Spleen (tissue), 13 donors: ENCODE results near the gene LNX2. TPM values are rescaled to one million over a fixed set of nuclear protein-coding genes. Genes with fewer than 3 reads are reported as not detected.

ENCODE experiments used
- DNase-seq: peaks from one replicate; pipeline ENCODE4 v3.0.0-alpha.2; 2020
- H3K27ac ChIP-seq, 8 donors: fragments of 200-600 bp; sonication (generic) in 7 of 8; 1 replicate in 4 of 8; 2 replicates in 4 of 8; pipeline versions ENCODE4 v1.5.0 to v1.8.0; 2016 to 2021; ENCODE audit warnings: inconsistent platforms in 4 of 8, mild to moderate bottlenecking in 4 of 8, moderate library complexity in 1 of 8
- H3K27me3 ChIP-seq, 7 donors: fragments of 200-600 bp; sonication (generic) in 6 of 7; replicated peaks in 1 of 7; 1 replicate in 4 of 7; 2 replicates in 3 of 7; pipeline versions ENCODE4 v1.5.0 to v1.8.0; 2016 to 2021; ENCODE audit warnings: inconsistent platforms in 3 of 7, mild to moderate bottlenecking in 1 of 7
- H3K36me3 ChIP-seq, 6 donors: fragments of 200-600 bp; sonication (generic) in 5 of 6; 1 replicate in 4 of 6; 2 replicates in 2 of 6; pipeline versions ENCODE4 v1.5.0 to v1.8.0; 2016 to 2021; ENCODE audit warnings: inconsistent platforms in 2 of 6
- H3K4me1 ChIP-seq, 6 donors: fragments of 200-600 bp; sonication (generic) in 5 of 6; 1 replicate in 3 of 6; 2 replicates in 3 of 6; pipeline versions ENCODE4 v1.5.0 to v1.8.0; 2016 to 2021; ENCODE audit warnings: inconsistent platforms in 3 of 6
- H3K4me3 ChIP-seq, 8 donors: fragments of 200-600 bp; sonication (generic) in 7 of 8; 1 replicate in 4 of 8; 2 replicates in 4 of 8; pipeline versions ENCODE4 v1.5.0 to v1.8.0; 2016 to 2021; ENCODE audit warnings: inconsistent platforms in 4 of 8, mild to moderate bottlenecking in 4 of 8, moderate library complexity in 2 of 8
- H3K9me3 ChIP-seq, 8 donors: fragments of 200-600 bp; sonication (generic) in 7 of 8; 1 replicate in 4 of 8; 2 replicates in 4 of 8; pipeline versions ENCODE4 v1.5.0 to v1.8.0; 2016 to 2021; ENCODE audit warnings: inconsistent platforms in 4 of 8
- POLR2A ChIP-seq, 3 donors: fragments of 450-650 bp; IDR thresholded peaks; one replicate each; pipeline ENCODE4 v1.5.1; 2017; ENCODE audit warnings: antibody characterized with exemption in 3 of 3, mild to moderate bottlenecking in 1 of 3
- POLR2AphosphoS5 ChIP-seq, 3 donors: sonication (generic); formaldehyde crosslinking; IDR thresholded peaks; one replicate each; pipeline ENCODE4 v1.5.1; 2017; ENCODE audit warnings: antibody characterized with exemption in 3 of 3
- WGBS, 5 donors: extraction: QIAGEN DNeasy Blood & Tissue Kit in 3 of 5; methylation state at CpG; one replicate each; pipeline versions ENCODE4 v1.1.5 to v1.1.7; 2013 to 2018; 5-methylcytosine and 5-hydroxymethylcytosine counted together
- intact Hi-C: fragments of 100-400 bp; cut with DNase I; formaldehyde crosslinking; loops from one replicate; pipeline ENCODE4 v1.15.0; 2023; ENCODE audit warnings: low total_unique reads
- long read RNA-seq, 2 donors: transcript quantifications; one replicate each; lab custom pipeline, GENCODE V29; 2026
- polyA plus RNA-seq, 3 donors: library from polyadenylated mRNA; stranded (reverse); fragments of 200-250 nt; gene quantifications; one replicate each; pipeline ENCODE4 v1.2.1, GENCODE V29; 2013
- total RNA-seq, 7 donors: library from RNA; depleted of rRNA in 3 of 7; stranded (reverse); fragments of >200 nt in 3 of 7; fragmentation: NEBNext Ultra II Directional in 4 of 7; extraction: Animal tissue kit (Norgen Biotek cat#: 25700) in 4 of 7; gene quantifications; one replicate each; pipeline versions ENCODE4 v1.1.0 to v1.2.1, GENCODE V29; 2016 to 2021
- TF ChIP-seq, protein P1 (sequence below), 11 experiments: fragments of 200-600 bp in 7 of 11; fragments of 450-650 bp in 4 of 11; sonication (generic) in 4 of 11; IDR thresholded peaks in 8 of 11; conservative IDR thresholded peaks in 3 of 11; 1 replicate in 7 of 11; 2 replicates in 4 of 11; pipeline versions ENCODE4 v1.4.0 to v1.8.0; 2016 to 2021; ENCODE audit warnings: antibody characterized with exemption in 11 of 11, inconsistent platforms in 4 of 11, mild to moderate bottlenecking in 1 of 11
- donor health status: healthy with polysubstance abuse.
- donor health status: DM: no; HTN: no; CAD: no; lungs with moderate emphysema.
- donor health status: DM: no; HTN: no; CAD: no.
- donor health status: Bipolar disorder and iron deficiency.
- donor health status: healthy.
- donor health status: DM: no; HTN: no; CAD: no.
- donor health status: DM: yes; HTN: yes; CAD: no.

The LNX2 gene
- total RNA-seq (1 to 10 TPM; 6.5 to 8.8 (median 6.8) TPM), polyA plus RNA-seq (1 to 10 TPM; 1.8 to 3.0 (median 2.7) TPM)
- long read RNA-seq, donor 1, full-length matches to known transcripts: 2 of 155 reads
- long read RNA-seq, donor 1, partial matches to known transcripts: 136 of 155 reads
- long read RNA-seq, donor 1, other reads (novel, unspliced or antisense): 17 of 155 reads
- long read RNA-seq, donor 2, full-length matches to known transcripts: 3 of 134 reads
- long read RNA-seq, donor 2, partial matches to known transcripts: 131 of 134 reads
- long read RNA-seq, donor 2, other reads (novel, unspliced or antisense): 0 of 134 reads

DNA sequence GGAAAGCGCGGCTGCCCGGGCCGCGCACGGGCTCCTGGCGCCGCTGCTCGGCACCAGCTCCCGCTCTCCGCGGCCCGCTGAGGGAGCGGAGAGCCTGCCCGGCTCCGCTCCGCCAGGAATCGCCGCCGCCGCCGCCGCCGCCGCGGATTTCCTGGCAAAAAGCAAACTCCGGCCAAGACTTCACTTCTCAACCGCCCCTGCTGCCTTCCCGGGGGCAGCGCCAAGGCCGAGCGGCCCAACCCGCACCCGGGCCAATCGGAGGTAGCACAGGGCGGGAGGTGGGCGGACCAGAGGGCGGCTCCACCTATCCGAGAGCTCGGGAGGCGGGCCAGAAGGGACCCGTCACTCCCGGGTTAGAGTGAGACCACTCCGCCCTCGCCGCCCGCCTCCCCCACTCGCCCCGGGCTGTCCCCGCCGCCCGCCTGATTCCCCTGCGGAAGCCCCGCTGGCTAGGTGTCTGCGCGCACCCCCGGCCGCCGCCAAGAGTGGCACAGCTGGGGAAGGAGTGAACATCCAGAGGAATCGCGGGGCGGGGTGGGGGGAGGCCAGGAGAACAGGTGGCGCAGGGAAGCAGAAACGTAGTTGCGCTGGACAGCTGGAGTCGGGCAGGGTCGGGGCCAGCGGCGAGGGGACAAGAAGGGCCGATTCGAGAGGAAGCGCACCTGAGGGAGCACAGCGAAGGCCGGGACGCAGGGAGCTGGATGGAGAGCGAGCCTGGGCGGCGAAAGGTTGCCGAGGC lies at the start of gene LNX2:
Gene LNX2, minus strand, starts transcription at position 153 of the 739 bp plus-strand sequence. CDS start 38,826 bp downstream, outside the sequence.
- Histone ChIP-seq H3K36me3 (peaks cover 0 to 17% (median 4%) of the 10 kb centered on the region in 6 donors), H3K27me3 (no peaks in the 10 kb centered on the region), H3K4me1 (peaks cover 18 to 70% (median 49%) of the 10 kb centered on the region in 6 donors), H3K27ac (peak within 1 kb of the TSS; percentile 91 to 98 (median 96)), H3K4me3 (peak within 1 kb of the TSS; percentile 81 to 98 (median 91)), H3K9me3 (no peaks in the 10 kb centered on the region)
- peak; percentile 99 for DNase-seq
- TF ChIP-seq POLR2AphosphoS5 (IDR thresholded peaks at IDR 0.05) (peak; percentile 85 to 93 (median 90)), POLR2A (IDR thresholded peaks at IDR 0.05) (no peak)
- TF ChIP-seq, protein P1, sequence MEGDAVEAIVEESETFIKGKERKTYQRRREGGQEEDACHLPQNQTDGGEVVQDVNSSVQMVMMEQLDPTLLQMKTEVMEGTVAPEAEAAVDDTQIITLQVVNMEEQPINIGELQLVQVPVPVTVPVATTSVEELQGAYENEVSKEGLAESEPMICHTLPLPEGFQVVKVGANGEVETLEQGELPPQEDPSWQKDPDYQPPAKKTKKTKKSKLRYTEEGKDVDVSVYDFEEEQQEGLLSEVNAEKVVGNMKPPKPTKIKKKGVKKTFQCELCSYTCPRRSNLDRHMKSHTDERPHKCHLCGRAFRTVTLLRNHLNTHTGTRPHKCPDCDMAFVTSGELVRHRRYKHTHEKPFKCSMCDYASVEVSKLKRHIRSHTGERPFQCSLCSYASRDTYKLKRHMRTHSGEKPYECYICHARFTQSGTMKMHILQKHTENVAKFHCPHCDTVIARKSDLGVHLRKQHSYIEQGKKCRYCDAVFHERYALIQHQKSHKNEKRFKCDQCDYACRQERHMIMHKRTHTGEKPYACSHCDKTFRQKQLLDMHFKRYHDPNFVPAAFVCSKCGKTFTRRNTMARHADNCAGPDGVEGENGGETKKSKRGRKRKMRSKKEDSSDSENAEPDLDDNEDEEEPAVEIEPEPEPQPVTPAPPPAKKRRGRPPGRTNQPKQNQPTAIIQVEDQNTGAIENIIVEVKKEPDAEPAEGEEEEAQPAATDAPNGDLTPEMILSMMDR (IDR thresholded peaks at IDR 0.05 in 8 of 11, conservative IDR thresholded peaks at IDR 0.05 in 3 of 11): peak in 2 of 11 experiments; percentile 14 to 42
- 0% methylated on average over 26 to 79 of the region's 79 CpGs for WGBS, 5 donors
- intact Hi-C loops: loop anchor here (10.0 kb wide), 1 partner anchor 166 kb away; the partner anchor contains the start of gene MTIF3

GRCh38 chr13:27667946-27668345 lies 47.6 kb upstream of the LNX2 start:
- Histone ChIP-seq H3K4me3 (no peak overlapping the region), H3K27ac (no peak overlapping the region), H3K27me3 (no peaks in the 10 kb centered on the region), H3K36me3 (peaks cover 0 to 36% (median 6%) of the 10 kb centered on the region in 6 donors), H3K4me1 (no peaks in the 10 kb centered on the region), H3K9me3 (peaks cover 0 to 7% (median 0%) of the 10 kb centered on the region in 8 donors)
- WGBS, 5 donors: 30 to 66% (median 47%) methylated on average over 2 of the region's 2 CpGs
- TF ChIP-seq POLR2AphosphoS5 (IDR thresholded peaks at IDR 0.05): no peak
- TF ChIP-seq POLR2A (IDR thresholded peaks at IDR 0.05): no peak
- TF ChIP-seq, protein P1 (IDR thresholded peaks at IDR 0.05 in 8 of 11, conservative IDR thresholded peaks at IDR 0.05 in 3 of 11): no peak
- DNase-seq: no peak
- intact Hi-C loops: no loop called here

DNA sequence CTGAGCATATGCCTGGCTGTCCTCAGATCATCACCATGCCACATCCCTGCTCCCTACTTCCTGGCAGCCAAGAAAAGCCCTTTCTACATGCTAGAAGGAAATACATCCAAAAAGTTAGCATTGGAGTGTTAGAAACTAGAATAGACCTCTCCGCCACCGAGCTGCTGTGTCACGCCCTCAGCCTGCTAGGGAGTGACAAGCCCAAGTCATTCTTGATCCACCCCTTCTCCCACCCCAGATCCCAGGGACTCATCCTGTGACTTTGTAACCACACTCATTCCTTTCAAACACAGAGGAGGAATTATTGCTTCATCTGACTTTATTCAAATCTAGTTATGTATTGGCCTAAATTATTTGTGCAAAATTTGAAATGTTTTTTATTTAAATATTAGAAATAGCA lies 46.6 kb upstream of the LNX2 start:
- intact Hi-C loops: no loop called here

GRCh38 chr13:27665761-27666160 lies 45.4 kb upstream of the LNX2 start:
- Histone ChIP-seq H3K9me3 (no peaks in the 10 kb centered on the region), H3K36me3 (peaks cover 0 to 37% (median 6%) of the 10 kb centered on the region in 6 donors), H3K4me3 (no peak overlapping the region), H3K27me3 (no peaks in the 10 kb centered on the region), H3K27ac (no peak overlapping the region), H3K4me1 (no peaks in the 10 kb centered on the region)
- intact Hi-C loops: no loop called here
- no peak for DNase-seq
- no peak for TF ChIP-seq POLR2AphosphoS5 (IDR thresholded peaks at IDR 0.05)
- TF ChIP-seq POLR2A (IDR thresholded peaks at IDR 0.05): no peak
- TF ChIP-seq, protein P1 (IDR thresholded peaks at IDR 0.05 in 8 of 11, conservative IDR thresholded peaks at IDR 0.05 in 3 of 11): no peak
- WGBS, 5 donors: 91 to 97% (median 96%) methylated on average over 19 of the region's 19 CpGs

More for the DNA sequence above, 46.6 kb upstream of the LNX2 start:
- Histone ChIP-seq H3K9me3 (peaks cover 0 to under 1% (median 0%) of the 10 kb centered on the region in 8 donors), H3K4me1 (no peaks in the 10 kb centered on the region), H3K27me3 (no peaks in the 10 kb centered on the region), H3K27ac (no peak overlapping the region), H3K36me3 (peaks cover 0 to 36% (median 6%) of the 10 kb centered on the region in 6 donors), H3K4me3 (no peak overlapping the region)
- 88 to 96% (median 92%) methylated on average over 3 of the region's 3 CpGs for WGBS, 5 donors
- DNase-seq: no peak
- no peak for TF ChIP-seq POLR2AphosphoS5 (IDR thresholded peaks at IDR 0.05)
